Retinal pigment epithelial cell (primary cell): ENCODE measurements around the gene OSBPL5.

Experiments used
- DNase-seq: peaks from one replicate; pipeline ENCODE4 v3.0.0-alpha.2; 2010; ENCODE audit warnings: low read depth
- H3K4me3 ChIP-seq: 2 replicates; pipeline ENCODE4 v1.5.1; 2011; ENCODE audit warnings: mild to moderate bottlenecking, low read length, control low read depth, moderate library complexity
- CTCF ChIP-seq: conservative IDR thresholded peaks from 2 replicates; pipeline ENCODE4 v1.5.1; 2011; ENCODE audit warnings: low read depth, low read length, control low read depth, inconsistent platforms

OSBPL5 gene

GRCh38 chr11:3105791-3106735 lies 59.0 kb downstream of the OSBPL5 start:
- H3K4me3 ChIP-seq, result no peak overlapping the region
- no peak for TF ChIP-seq CTCF
- no peak for DNase-seq

GRCh38 chr11:3104961-3105790 lies 59.9 kb downstream of the OSBPL5 start:
- no peak for TF ChIP-seq CTCF
- no peak overlapping the region for H3K4me3 ChIP-seq
- no peak for DNase-seq

- H3K4me3 ChIP-seq, result no peak overlapping the region
- no peak for TF ChIP-seq CTCF
- no peak for DNase-seq
These were observed 60.9 kb downstream of the OSBPL5 start for GRCh38 chr11:3104051-3104714.

- TF ChIP-seq CTCF, result no peak
- no peak for DNase-seq
- no peak overlapping the region for H3K4me3 ChIP-seq
These were observed 62.0 kb downstream of the OSBPL5 start for GRCh38 chr11:3103076-3103475.

GRCh38 chr11:3102641-3102921 lies 62.5 kb downstream of the OSBPL5 start:
- no peak for TF ChIP-seq CTCF
- H3K4me3 ChIP-seq, result no peak overlapping the region
- DNase-seq, result no peak

GRCh38 chr11:3101921-3102640 lies 63.0 kb downstream of the OSBPL5 start:
- no peak overlapping the region for H3K4me3 ChIP-seq
- no peak for DNase-seq

More at GRCh38 chr11:3101921-3102640, 63.0 kb downstream of the OSBPL5 start:
- TF ChIP-seq CTCF, result no peak
